ENCODE measurements around the gene DHX36. TPM values are rescaled to one million over a fixed set of nuclear protein-coding genes. Genes with fewer than 3 reads are reported as not detected.

DHX36 gene
- total and polyA plus RNA-seq, 12 donors: 17.4 to 84.6 (median 43.1) TPM

- no peaks in the 10 kb centered on the region for H3K36me3 ChIP-seq (replicated peaks in 1 of 2)
- no peak for DNase-seq
- TF ChIP-seq, protein P1, sequence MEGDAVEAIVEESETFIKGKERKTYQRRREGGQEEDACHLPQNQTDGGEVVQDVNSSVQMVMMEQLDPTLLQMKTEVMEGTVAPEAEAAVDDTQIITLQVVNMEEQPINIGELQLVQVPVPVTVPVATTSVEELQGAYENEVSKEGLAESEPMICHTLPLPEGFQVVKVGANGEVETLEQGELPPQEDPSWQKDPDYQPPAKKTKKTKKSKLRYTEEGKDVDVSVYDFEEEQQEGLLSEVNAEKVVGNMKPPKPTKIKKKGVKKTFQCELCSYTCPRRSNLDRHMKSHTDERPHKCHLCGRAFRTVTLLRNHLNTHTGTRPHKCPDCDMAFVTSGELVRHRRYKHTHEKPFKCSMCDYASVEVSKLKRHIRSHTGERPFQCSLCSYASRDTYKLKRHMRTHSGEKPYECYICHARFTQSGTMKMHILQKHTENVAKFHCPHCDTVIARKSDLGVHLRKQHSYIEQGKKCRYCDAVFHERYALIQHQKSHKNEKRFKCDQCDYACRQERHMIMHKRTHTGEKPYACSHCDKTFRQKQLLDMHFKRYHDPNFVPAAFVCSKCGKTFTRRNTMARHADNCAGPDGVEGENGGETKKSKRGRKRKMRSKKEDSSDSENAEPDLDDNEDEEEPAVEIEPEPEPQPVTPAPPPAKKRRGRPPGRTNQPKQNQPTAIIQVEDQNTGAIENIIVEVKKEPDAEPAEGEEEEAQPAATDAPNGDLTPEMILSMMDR (IDR thresholded peaks at IDR 0.05): no peak
- no peak for TF ChIP-seq POLR2A (IDR thresholded peaks at IDR 0.05)
- H3K4me1 ChIP-seq (replicated peaks in 1 of 2): no peaks in the 10 kb centered on the region
- H3K27ac ChIP-seq: peak overlapping the region in 1 of 5 donors; percentile 1
- no peak overlapping the region for H3K4me3 ChIP-seq
- WGBS, 4 donors: 37 to 50% (median 44%) methylated on average over 6 of the region's 6 CpGs
- H3K27me3 ChIP-seq: no peaks in the 10 kb centered on the region
- no peaks in the 10 kb centered on the region for H3K9me3 ChIP-seq (replicated peaks in 1 of 3)
- intact Hi-C loops (cut with DNase I): no loop called here
These were observed 99.9 kb downstream of the DHX36 start for GRCh38 chr3:154224366-154224765.

DNA sequence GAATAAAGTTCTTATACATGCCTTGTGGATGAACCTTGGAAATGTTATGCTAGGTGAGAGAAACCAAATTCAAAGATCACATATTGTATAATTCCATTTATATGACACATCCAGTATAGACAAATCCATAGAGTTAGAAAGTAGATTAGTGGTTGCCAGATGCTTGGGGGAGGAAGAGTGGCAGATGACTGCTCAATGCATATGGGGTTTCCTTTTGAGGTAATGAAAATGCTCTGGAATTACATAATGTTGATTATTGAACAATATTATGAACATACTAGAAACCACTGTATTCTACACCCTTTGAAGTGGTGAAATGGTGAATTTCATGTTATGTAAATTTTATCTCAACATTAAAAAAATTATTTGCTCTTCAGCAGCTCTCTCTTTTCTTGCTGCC is 100.8 kb downstream of the DHX36 start:
- no peaks in the 10 kb centered on the region for H3K27me3 ChIP-seq
- H3K36me3 ChIP-seq (replicated peaks in 1 of 2): no peaks in the 10 kb centered on the region
- intact Hi-C loops (cut with DNase I): no loop called here
- DNase-seq: no peak
- no peak for TF ChIP-seq POLR2A (IDR thresholded peaks at IDR 0.05)
- TF ChIP-seq, protein P1 (IDR thresholded peaks at IDR 0.05): no peak
- H3K9me3 ChIP-seq (replicated peaks in 1 of 3): no peaks in the 10 kb centered on the region
- no peak overlapping the region for H3K4me3 ChIP-seq
- H3K27ac ChIP-seq: no peak overlapping the region
- H3K4me1 ChIP-seq (replicated peaks in 1 of 2): no peaks in the 10 kb centered on the region

Small RNA genes lying within 50 kb of the gene (small RNA-seq; reads per million reads assigned to genes)
- gene RF01210: 0 reads per million in 2 donors

Other genes starting within 250 kb of the DHX36 start
- gene ARHGEF26, start 203.1 kb downstream of the DHX36 start, total RNA-seq: 1 to 10 TPM; 1.4 to 9.9 (median 4.1) TPM
- gene ARHGEF26, start 203.1 kb downstream of the DHX36 start, polyA plus RNA-seq: 1 to 10 TPM; 1.8 to 4.7 (median 3.6) TPM
- 1 to 10 TPM in 1 of 9 donors, not detected in 8; 2.6 TPM for gene GPR149, start 105.7 kb upstream of the DHX36 start, total RNA-seq
- gene GPR149, start 105.7 kb upstream of the DHX36 start, polyA plus RNA-seq: not detected

Data from adrenal gland (tissue), 12 donors.